Eye (tissue), 1 donor: ENCODE measurements around the gene COL9A3.

Experiments used
- DNase-seq: peaks from one replicate; pipeline ENCODE4 v3.0.0-alpha.2; 2015

COL9A3 gene

GRCh38 chr20:62824476-62825332 lies 7.9 kb downstream of the COL9A3 start:
- peak; percentile 70 for DNase-seq

- DNase-seq: no peak
Observed at GRCh38 chr20:62825333-62825985, 8.6 kb downstream of the COL9A3 start.

GRCh38 chr20:62825986-62826645 lies 9.3 kb downstream of the COL9A3 start:
- DNase-seq: no peak

GRCh38 chr20:62826646-62827310 lies 9.9 kb downstream of the COL9A3 start:
- DNase-seq: no peak

- no peak for DNase-seq
Observed at GRCh38 chr20:62827311-62828038, 10.6 kb downstream of the COL9A3 start.

GRCh38 chr20:62828051-62828450 lies 11.2 kb downstream of the COL9A3 start:
- no peak for DNase-seq

- no peak for DNase-seq
Observed at GRCh38 chr20:62828511-62829230, 11.8 kb downstream of the COL9A3 start.

GRCh38 chr20:62829231-62830230 lies 12.7 kb downstream of the COL9A3 start:
- no peak for DNase-seq

- DNase-seq: no peak
Observed at GRCh38 chr20:62830251-62830650, 13.4 kb downstream of the COL9A3 start.

- no peak for DNase-seq
Observed at GRCh38 chr20:62830821-62831220, 14.0 kb downstream of the COL9A3 start.

- DNase-seq: no peak
Observed at GRCh38 chr20:62831361-62831788, 14.5 kb downstream of the COL9A3 start.

GRCh38 chr20:62831854-62832211 lies 15.0 kb downstream of the COL9A3 start:
- DNase-seq: no peak

GRCh38 chr20:62832212-62832922 lies 15.5 kb downstream of the COL9A3 start:
- DNase-seq: no peak

- DNase-seq: no peak
Observed at GRCh38 chr20:62832951-62833391, 16.1 kb downstream of the COL9A3 start.

GRCh38 chr20:62834967-62835730 lies 18.3 kb downstream of the COL9A3 start:
- DNase-seq: no peak

GRCh38 chr20:62835931-62836861 lies 19.3 kb downstream of the COL9A3 start:
- no peak for DNase-seq

- DNase-seq: no peak
Observed at GRCh38 chr20:62836967-62837490, 20.2 kb downstream of the COL9A3 start.

GRCh38 chr20:62837790-62838127 lies 20.9 kb downstream of the COL9A3 start:
- no peak for DNase-seq
